ENCODE results near the gene RIOK1. TPM values are rescaled to one million over a fixed set of nuclear protein-coding genes. Genes with fewer than 3 reads are reported as not detected.

The RIOK1 gene
- total and polyA plus RNA-seq, 2 of the 8 experiments (the other 6 are each of a cell fraction or from before 2014, with no cell fraction given) = 11.8 to 26.9 TPM

DNA sequence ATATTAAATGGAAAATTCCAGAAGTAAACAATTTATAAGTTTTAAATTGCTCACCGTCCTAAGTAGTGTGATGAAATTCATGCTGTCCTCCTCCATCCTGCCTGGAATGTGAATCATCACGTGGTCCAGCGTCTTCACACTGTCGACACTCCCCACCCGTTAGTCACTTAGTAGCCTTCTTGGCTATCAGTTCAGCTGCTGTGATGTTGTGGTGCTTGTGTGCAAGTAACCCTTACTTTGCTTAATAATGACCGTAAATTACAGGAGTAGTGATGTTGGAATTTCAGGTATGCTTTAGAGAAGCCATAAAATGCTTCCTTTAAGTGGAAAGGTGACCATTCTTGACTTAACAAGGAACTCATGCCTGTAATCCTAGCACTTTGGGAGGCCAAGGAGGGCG, 25.2 kb downstream of the RIOK1 start:
- TF ChIP-seq CHD1 (IDR thresholded peaks at IDR 0.05; ENCODE audit: low read depth, low read length) (no peak), TEAD4 (IDR thresholded peaks at IDR 0.05; ENCODE audit: low read depth, low read length) (0 out of 2 replicates have a peak, but pooled peaks have one; percentile 14), TAF7 (optimal IDR thresholded peaks at IDR 0.05; ENCODE audit: borderline replicate concordance, low read depth, low read length) (no peak)
- H2BK5ac ChIP-seq (ENCODE audit: low read depth, low read length) = no peak overlapping the region
- H3K79me1 ChIP-seq (ENCODE audit: low read depth, low read length) = no peaks in the 10 kb centered on the region
- H4K8ac ChIP-seq (ENCODE audit: extremely low read depth, insufficient read depth, low read length) = no peak overlapping the region
- 91% methylated on average over 7 of the region's 7 CpGs; no CpG with 5 or more reads in 1 of the 2 experiments for WGBS, 2 experiments (ENCODE audit: extremely low coverage in 1 of 2, insufficient coverage in 1 of 2, insufficient read length in 1 of 2, insufficient replicate concordance in 2 of 2, low coverage in 1 of 2, low lambda C conversion rate in 2 of 2, missing lambda C conversion rate in 1 of 2)
- no peak overlapping the region for H3K27ac ChIP-seq (ENCODE audit: low read depth, low read length)
- no peak overlapping the region for H3K23ac ChIP-seq (ENCODE audit: insufficient read length)
- no peak overlapping the region for H4K5ac ChIP-seq (ENCODE audit: insufficient read length, low read depth, low read length)
- H3K4ac ChIP-seq (replicated peaks; ENCODE audit: insufficient read length, low read depth, low read length) = no peak overlapping the region
- H4K91ac ChIP-seq (replicated peaks; ENCODE audit: insufficient read length, low read length) = no peak overlapping the region
- H3K56ac ChIP-seq (replicated peaks; ENCODE audit: insufficient read length, low read depth, low read length) = no peak overlapping the region
- peaks cover 0 to 2% of the 10 kb centered on the region in 2 experiments for H4K20me1 ChIP-seq (replicated peaks in 1 of 2; ENCODE audit: control insufficient read depth in 1 of 2, insufficient read depth in 2 of 2, low read length in 2 of 2)
- H2BK15ac ChIP-seq (ENCODE audit: low read length) = no peak overlapping the region
- no peaks in the 10 kb centered on the region for H3K4me1 ChIP-seq (replicated peaks in 1 of 4; ENCODE audit: control insufficient read depth in 3 of 4, insufficient read depth in 4 of 4, low read length in 3 of 4)
- H3K27me3 ChIP-seq (replicated peaks in 1 of 4; ENCODE audit: control insufficient read depth in 3 of 4, extremely low read depth in 1 of 4, insufficient read depth in 3 of 4, low read length in 3 of 4) = no peaks in the 10 kb centered on the region
- H2AK5ac ChIP-seq (ENCODE audit: low read depth, low read length) = no peak overlapping the region
- no peak for DNase-seq (ENCODE audit: low read depth in 1 of 2, low spot score in 2 of 2)
- ChIA-PET POLR2A (ENCODE audit: partially characterized antibody) (no interaction called here), CTCF (ENCODE audit: partially characterized antibody) (no interaction called here)
- no peak overlapping the region for H3K4me2 ChIP-seq (ENCODE audit: insufficient read depth in 1 of 2, low read depth in 2 of 2, low read length in 2 of 2)
- no peak overlapping the region for H2BK20ac ChIP-seq (ENCODE audit: low read length)
- H2BK120ac ChIP-seq (replicated peaks; ENCODE audit: low read depth, low read length) = no peak overlapping the region
- no peak overlapping the region for H2AFZ ChIP-seq (ENCODE audit: low read length)
- no peak overlapping the region for H3K4me3 ChIP-seq (ENCODE audit: extremely low read depth in 1 of 4, insufficient read depth in 2 of 4, low read depth in 3 of 4, low read length in 4 of 4)
- no peak for FAIRE-seq
- H3K9me3 ChIP-seq (ENCODE audit: insufficient read depth in 2 of 2, low read depth in 1 of 2, low read length in 1 of 2) = no peaks in the 10 kb centered on the region
- H3K18ac ChIP-seq (ENCODE audit: extremely low read depth, low read length) = no peak overlapping the region
- no peak overlapping the region for H3K14ac ChIP-seq (ENCODE audit: insufficient read length)
- no peaks in the 10 kb centered on the region for H3K23me2 ChIP-seq (ENCODE audit: low read depth, low read length)
- H2BK12ac ChIP-seq (ENCODE audit: low read depth, low read length) = no peak overlapping the region
- H3K79me2 ChIP-seq (ENCODE audit: control insufficient read depth in 1 of 2, insufficient read depth in 2 of 2, low read length in 2 of 2) = no peaks in the 10 kb centered on the region
- peaks cover 5 to 64% (median 37%) of the 10 kb centered on the region in 4 experiments for H3K36me3 ChIP-seq (ENCODE audit: control insufficient read depth in 2 of 4, insufficient read depth in 4 of 4, low read length in 3 of 4)
- no peak overlapping the region for H3K9ac ChIP-seq (replicated peaks in 1 of 4; ENCODE audit: extremely low read depth in 1 of 4, low read depth in 3 of 4, low read length in 3 of 4)

Measured in H1 (cell line).